SJSA1 (cell line): ENCODE measurements around the gene PKNOX1. TPM values are rescaled to one million over a fixed set of nuclear protein-coding genes. Genes with fewer than 3 reads are reported as not detected.
"Not testable (repeated sequence)": the region's sequence is repeated elsewhere in the genome, so short reads cannot be mapped to it uniquely, and the experiment has no call there.

ENCODE experiments used
- DNase-seq, 2 experiments: peaks; one replicate each; pipeline ENCODE4 v3.0.0-alpha.2; 2015 to 2020; ENCODE audit warnings: low spot score in 2 of 2, low read depth in 1 of 2
- H3K27ac ChIP-seq: fragments of 250-450 bp; sonication (Bioruptor Pico); 2 replicates; pipeline ENCODE4 v1.5.1; 2020; ENCODE audit warnings: mild to moderate bottlenecking, moderate library complexity
- H3K27me3 ChIP-seq: fragments of 250-450 bp; sonication (Bioruptor Pico); replicated peaks from 2 replicates; pipeline ENCODE4 v1.5.1; 2020; ENCODE audit warnings: mild to moderate bottlenecking, moderate library complexity
- H3K36me3 ChIP-seq: fragments of 250-450 bp; sonication (Bioruptor Pico); 2 replicates; pipeline ENCODE4 v1.5.1; 2020; ENCODE audit warnings: mild to moderate bottlenecking
- H3K4me1 ChIP-seq: fragments of 250-450 bp; sonication (Bioruptor Pico); replicated peaks from 2 replicates; pipeline ENCODE4 v1.6.1; 2021; ENCODE audit warnings: mild to moderate bottlenecking
- H3K4me3 ChIP-seq: fragments of 250-450 bp; sonication (Bioruptor Pico); 2 replicates; pipeline ENCODE4 v1.5.1; 2020; ENCODE audit warnings: mild to moderate bottlenecking
- H3K9me3 ChIP-seq: fragments of 250-450 bp; sonication (Bioruptor Pico); replicated peaks from 2 replicates; pipeline ENCODE4 v1.5.1; 2020; ENCODE audit warnings: mild to moderate bottlenecking
- total RNA-seq: library from RNA; depleted of rRNA; stranded (reverse); fragments of >200 nt; shearing (Covaris generic); gene quantifications from 2 replicates; pipeline ENCODE4 v1.2.3, GENCODE V29; 2014; rRNA removed

PKNOX1 gene
- total RNA-seq, 1 experiment from 2014 or later, result 37.7 TPM

- not testable (repeated sequence) for H3K27ac ChIP-seq, H3K27me3 ChIP-seq, H3K9me3 ChIP-seq, H3K4me3 ChIP-seq, H3K36me3 ChIP-seq, DNase-seq, H3K4me1 ChIP-seq
Measured at GRCh38 chr21:43076643-43077042, 102.3 kb downstream of the PKNOX1 start.

GRCh38 chr21:43082587-43083300 lies 108.4 kb downstream of the PKNOX1 start:
- H3K27ac ChIP-seq, H3K9me3 ChIP-seq, H3K27me3 ChIP-seq, DNase-seq, H3K4me1 ChIP-seq, H3K4me3 ChIP-seq, H3K36me3 ChIP-seq: not testable (repeated sequence)

Other genes starting within 250 kb of the PKNOX1 start
- 14.4 and 21.3 TPM in 2 replicates for gene WDR4, start 95.0 kb upstream of the PKNOX1 start, total RNA-seq
- gene NDUFV3, start 81.3 kb upstream of the PKNOX1 start, total RNA-seq, result 49.2 and 54.9 TPM in 2 replicates
- gene ERVH48-1, start 48.9 kb upstream of the PKNOX1 start, total RNA-seq, result not detected in 2 replicates
- 17.9 and 34.2 TPM in 2 replicates for gene CBS, start 101.3 kb downstream of the PKNOX1 start, total RNA-seq
- gene U2AF1, start 133.0 kb downstream of the PKNOX1 start, total RNA-seq, result 43.3 and 43.9 TPM in 2 replicates
- not detected in 2 replicates for gene CRYAA, start 194.4 kb downstream of the PKNOX1 start, total RNA-seq